Endometrial microvascular endothelial cells (primary cell): Measurements from ENCODE around the gene CXXC5. TPM values are rescaled to one million over a fixed set of nuclear protein-coding genes. Genes with fewer than 3 reads are reported as not detected.

Experiments used
- in situ Hi-C: cut with HindIII; loops from 2 replicates; pipeline ENCODE4 v1.10.0; 2017; ENCODE audit warnings: low sequenced_read_pairs, low pct_unique_long_range_greater_than_20kb; ENCODE audit errors: inconsistent ontology term
- total RNA-seq: library from RNA; depleted of rRNA; stranded (reverse); fragments of >200 nt; gene quantifications from one replicate; pipeline ENCODE4 v1.2.3, GENCODE V29; 2015; ENCODE audit errors: inconsistent ontology term

Gene CXXC5
- total RNA-seq, 1 donor from 2014 or later, result 1.5 TPM

- in situ Hi-C loops, result no loop called here
These were observed 12.2 kb downstream of the CXXC5 start for GRCh38 chr5:139660105-139660922.

DNA sequence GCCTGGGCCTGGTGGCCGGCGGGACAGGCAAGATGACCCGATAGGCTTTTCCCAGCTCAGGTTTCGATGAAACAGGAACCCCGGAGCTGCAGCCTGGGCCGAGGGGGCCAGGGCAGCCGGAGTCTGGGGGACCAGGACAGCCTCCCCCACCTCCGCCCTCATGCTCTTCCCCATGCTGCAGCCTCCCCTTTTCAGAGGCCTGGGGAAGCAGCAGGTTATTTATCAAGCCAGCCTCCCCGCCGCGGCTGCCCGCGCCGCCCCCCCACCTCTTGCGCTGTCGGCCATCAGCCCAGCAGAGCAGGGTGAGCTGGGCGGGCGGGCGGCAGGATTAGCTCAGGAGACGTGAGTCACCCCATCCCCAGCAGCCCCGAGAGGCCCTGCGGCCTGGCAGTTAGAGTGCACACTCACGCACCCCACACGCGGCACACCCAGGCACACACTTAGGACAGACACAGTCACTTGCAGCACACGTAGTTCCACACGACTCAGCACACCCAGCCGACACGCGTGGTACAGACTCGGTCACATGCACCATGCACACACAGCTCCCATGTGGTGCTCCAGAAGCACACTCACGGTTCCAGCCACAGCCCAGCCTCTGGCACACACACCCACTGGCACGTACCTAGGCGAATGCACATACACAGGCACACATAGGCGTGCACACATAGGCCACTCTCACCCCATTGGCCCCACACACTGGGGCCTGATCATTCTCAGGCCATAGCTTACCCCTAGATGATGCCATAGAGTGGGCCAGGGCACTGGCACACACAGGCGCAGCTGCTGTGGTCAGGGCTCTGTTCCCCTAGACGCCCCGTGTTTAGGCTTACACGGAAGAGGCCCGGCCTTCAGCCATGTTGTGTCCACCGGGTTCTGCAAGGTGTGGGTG is 13.0 kb downstream of the CXXC5 start:
- in situ Hi-C loops, result no loop called here

DNA sequence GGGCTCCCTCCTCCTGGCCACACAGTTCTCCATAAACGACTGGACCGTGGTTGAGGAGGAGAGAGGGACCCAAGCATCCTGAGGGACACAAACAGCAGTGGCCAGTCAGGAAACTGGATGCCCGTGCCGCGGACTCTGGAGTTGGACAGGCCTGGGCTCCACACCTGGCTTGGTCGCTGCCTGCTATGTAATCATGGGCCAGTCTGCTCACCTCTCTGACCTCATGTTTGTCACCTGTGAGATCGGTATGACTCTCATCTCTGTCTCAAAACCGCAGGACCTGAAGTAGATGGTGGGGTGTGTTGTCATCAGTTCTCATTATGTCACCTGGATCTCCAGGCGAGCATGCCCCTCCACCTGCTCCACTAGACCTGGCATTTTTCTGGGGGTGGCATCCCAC is 14.5 kb downstream of the CXXC5 start:
- in situ Hi-C loops, result no loop called here

DNA sequence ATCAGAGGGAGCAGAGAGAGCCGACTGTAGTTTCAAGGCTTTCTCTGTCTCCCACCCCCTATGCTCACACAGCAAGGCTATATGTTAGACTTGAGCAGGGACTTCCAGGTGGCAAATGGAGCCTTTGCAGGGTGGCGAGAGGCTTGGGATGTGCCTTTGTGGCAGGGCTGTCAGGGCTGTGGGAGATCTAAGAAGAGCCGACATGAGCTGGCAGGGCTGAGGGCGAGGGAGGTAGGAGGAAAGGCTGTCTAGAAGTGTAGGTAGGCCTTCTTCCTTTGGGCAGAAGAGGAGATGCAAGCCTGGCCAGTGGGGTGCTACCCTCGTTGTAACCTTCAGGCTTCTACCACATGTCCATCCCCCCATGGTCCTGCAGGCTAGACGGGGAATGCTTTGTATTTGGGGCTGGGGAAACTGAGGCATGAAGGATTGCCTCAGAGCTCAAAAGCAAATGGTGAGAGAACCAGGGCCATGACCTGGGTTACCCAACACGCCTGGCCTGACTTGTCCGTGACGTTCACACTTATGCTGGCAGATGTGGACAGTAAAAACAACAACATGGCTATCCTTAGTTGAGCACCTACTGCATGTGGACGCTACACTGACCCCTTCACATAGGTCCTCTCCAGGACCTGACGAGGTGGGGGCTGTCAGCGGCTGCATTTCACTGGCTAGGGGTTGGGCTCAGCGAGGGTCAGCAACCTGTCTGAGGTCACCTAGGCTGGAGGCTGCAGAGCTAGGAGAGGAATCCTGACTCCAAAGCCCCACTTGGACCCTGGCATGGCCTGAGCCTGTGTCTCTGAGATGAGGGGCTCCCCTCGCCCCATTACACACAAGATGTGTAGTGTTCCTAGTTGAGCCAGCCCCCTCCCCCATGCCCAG is 15.3 kb downstream of the CXXC5 start:
- in situ Hi-C loops, result no loop called here

DNA sequence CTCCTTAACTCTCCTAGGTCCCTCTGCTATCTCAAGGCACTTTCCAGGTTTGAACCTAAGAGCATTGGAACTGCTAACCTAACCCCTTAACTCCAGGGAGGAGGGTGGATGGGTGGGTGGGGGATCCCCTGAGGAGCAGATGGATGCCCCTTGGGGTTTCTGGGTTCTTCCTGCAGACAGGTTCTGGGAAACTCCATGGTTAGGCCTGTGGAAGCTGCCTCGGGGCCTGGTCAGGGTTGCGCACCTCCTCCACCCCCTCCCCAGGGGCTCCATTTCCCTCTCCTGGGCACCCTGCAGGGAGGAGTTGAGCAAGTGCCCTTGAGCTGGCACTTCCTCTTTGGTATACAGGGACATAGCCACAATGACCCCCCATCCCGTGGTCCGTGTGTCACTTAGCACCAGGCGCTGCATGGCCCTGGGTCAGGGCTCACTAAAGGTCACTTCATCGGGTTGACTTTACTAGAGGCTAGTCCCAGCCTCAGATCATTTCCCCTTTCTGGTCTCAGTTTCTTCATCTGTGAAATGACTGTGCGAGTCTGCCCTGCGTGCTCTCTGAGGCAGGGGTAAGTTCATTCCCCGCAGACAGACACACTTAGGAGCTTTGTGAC is 16.0 kb downstream of the CXXC5 start:
- in situ Hi-C loops, result no loop called here

DNA sequence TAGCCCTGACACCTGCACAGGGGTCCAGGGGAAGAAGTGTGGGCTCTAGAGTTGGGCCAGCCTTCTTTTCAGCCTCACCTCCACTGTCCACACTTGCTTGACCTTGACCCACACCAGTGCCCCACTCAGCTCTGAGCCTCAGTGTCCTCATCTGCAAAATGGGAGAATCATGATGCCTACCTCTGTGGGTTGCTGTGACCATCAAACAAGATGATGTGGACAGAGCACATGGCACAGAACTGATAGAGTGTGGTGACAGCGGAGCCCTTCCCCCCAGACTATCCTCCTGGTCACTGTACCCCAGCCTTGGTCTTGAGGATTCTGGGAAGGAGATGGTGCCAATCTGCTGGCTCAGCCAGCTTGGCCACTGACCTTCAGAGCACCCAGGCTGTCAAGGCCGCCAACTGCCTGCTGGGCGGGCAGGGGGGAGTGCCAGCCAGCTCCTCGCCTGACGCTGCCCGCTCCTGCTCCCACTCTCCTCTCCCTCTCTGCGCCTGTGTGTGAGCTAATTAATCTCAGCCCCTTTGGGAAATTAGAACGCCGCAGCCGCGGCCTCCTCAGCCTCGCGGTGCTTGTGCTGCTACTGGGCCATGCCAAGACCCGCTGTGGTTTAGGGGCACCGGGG is 16.7 kb downstream of the CXXC5 start:
- in situ Hi-C loops, result no loop called here

DNA sequence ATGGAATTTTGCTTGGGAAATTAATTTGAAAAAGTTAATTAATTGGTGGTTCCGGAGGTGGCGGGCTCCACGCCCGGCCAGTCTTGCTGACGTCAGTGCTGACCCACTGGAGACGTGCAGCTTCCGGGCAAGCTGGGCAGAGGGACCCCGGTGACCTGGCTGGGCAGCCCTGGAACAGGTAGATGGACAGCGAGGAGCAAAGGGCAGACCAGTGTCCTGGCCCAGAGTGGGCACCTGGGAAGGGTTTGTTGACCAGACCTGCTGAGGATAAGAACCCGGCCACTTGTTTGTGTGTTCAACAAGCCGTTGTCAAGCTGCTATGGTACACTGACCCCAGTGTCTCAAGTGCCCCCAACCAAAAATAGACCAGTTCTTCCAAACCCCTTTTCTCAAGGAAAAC is 17.5 kb downstream of the CXXC5 start:
- in situ Hi-C loops, result no loop called here

DNA sequence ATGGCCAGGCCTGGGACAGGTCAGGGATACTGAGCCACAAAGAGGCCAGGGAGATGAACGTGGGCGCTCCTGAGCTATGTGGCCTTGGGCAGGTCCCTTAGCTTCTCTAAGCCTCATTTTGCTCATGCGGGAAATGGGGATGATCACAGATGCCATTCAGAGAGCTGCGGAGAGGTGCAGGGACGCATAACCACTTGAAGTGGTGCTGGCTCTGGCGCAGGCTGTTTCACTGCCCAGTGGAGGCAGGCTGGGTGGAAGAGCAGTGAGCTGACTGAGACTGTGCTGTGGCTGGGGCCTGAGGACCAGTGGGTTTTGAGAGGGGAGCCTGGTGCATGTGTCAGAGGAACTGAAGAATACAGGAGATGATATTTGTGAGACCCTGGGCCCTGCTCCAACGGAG is 18.4 kb downstream of the CXXC5 start:
- in situ Hi-C loops, result no loop called here

DNA sequence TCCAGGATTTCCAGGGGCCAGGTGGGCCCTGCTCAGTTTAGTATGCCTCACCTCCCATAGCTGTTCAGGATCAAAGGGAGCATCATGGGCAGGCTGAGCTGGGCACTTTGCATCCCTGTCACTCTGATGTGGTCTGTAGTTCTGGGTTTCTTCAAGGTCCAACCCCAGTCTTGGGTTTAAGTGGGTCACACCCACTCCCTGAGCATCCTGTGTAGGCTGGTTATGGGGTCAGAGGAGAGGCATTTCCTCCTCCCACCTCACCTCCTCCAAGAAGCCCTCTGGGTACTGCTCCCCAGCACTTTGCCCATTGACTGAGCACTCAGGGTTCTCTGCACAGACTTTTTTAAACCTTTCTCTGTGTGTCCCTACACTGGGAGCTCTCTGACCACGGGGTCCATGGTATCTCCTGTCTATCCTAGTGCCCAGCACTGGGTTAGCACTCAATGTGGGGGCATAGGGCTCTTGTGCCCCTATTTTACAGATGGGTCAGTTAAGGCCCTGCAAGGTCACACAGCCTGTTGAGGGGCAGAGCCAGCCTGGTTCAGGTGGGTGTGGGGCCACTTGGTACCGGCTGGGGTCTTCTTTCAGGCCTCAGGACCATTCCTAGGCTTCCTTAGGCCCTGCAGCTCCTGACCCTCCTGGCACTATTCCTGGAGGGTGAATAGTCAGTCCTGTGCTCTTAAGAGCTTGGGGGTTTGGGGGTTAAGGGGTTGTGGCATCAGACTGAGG is 19.0 kb downstream of the CXXC5 start:
- in situ Hi-C loops, result no loop called here

DNA sequence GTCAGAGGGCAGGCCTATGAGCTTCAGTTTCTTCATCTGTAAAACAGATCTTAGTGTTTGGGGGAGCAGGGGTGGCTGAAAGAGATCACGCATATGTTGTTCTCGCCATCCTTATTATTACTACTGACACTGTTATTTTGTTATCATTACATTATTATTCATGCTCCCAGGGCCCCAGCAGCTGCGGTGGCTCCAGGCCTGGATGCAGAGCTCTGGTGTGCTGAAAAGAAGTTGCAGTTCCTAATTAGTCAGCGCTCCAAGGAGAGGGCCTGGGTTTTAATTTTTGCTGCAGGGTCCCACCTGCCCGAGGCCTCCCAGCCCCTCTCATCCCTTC is 19.5 kb downstream of the CXXC5 start:
- in situ Hi-C loops, result no loop called here

DNA sequence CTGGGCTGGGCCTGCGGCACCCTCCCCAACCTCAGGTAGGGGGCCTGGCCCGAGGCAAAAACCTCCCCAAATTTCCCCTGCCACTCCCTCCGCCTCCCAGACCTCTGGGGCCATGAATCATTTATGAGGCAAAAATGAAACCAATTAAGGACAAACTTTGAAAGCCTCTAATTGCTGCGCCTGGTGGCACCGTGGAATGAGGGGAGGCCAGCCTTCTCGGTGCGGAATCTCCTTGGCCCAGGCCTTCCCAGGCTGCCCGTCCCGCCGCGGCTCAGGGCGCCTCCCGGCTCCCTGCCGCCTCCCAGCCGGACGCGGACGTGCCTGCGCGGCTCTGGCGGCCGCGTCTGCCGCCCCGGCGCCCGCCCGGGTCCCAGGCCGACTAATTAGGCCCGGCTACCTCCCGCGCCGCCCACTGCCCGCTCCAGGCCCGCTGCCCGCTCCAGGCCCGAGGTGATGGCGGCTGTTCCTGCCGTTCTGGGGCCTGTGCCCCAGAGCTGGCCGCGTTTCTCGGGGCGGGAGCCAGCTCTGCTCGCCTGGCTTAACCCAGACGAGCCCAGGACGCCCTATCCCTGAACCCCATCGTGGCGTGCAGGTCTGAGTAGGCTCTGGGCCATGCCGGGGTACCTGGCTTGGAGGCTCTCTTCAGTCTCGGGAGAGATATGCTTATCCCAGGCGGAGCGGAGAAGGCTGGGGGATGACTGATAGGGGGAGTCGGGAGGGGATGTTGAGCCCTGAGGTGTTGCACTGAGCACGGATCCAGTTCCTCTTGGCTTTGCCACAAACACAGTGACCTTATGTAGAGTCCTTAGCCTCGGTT is 20.1 kb downstream of the CXXC5 start:
- in situ Hi-C loops, result no loop called here

DNA sequence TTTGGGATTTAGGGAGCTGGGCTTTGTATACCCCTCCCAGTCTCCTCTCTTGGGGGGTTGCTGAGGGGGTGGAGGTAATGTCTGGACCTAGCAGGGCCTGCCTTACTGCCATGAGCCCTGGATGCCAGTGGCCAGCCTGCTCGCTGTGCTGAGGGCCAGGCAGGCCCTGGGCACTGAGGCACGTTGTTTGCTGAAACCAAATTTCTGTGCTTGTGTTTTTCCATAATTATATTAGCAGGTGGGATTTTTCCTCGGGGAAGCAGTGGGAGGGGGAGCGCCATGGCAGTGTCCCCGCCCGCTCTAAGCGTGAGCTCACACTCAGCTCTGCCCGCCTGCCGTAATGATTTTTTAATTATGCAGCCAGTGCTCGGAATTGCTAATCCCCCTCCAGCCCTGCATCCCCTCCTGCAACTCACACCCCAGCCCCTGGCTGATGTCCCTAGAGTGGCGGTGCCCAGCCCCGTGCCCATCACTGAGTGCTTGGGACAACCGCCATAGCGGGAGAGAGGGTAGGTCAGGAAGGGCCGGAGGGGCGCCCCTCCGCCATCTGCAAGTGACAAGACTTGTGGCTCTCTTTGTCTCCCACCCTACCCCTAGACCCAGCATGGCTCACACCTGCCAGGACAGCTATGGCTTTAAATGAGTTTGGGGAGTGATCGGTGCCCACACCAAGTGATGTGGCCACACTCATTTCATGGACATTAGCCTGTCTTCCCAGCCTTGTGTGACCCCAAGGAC is 20.9 kb downstream of the CXXC5 start:
- in situ Hi-C loops, result no loop called here

GRCh38 chr5:139669662-139670368 is 21.7 kb downstream of the CXXC5 start:
- in situ Hi-C loops, result no loop called here

GRCh38 chr5:139670369-139671095 is 22.4 kb downstream of the CXXC5 start:
- in situ Hi-C loops, result no loop called here

- in situ Hi-C loops, result no loop called here
These were observed 23.1 kb downstream of the CXXC5 start for GRCh38 chr5:139671096-139671841.
